ENCODE measurements around the gene ADGRB3.
"Not testable (repeated sequence)": the region's sequence is repeated elsewhere in the genome, so short reads cannot be mapped to it uniquely, and the experiment has no call there.

ADGRB3 gene

GRCh38 chr6:69232911-69233448, 597.9 kb downstream of the ADGRB3 start:
- peak; percentile 70 for DNase-seq (ENCODE audit: low spot score)

- DNase-seq (ENCODE audit: low spot score): no peak
Observed at GRCh38 chr6:69238067-69238466, 603.0 kb downstream of the ADGRB3 start.

- no peak for DNase-seq (ENCODE audit: low spot score)
Observed at GRCh38 chr6:69246983-69247382, 611.9 kb downstream of the ADGRB3 start.

- no peak for DNase-seq (ENCODE audit: low spot score)
Observed at GRCh38 chr6:69261010-69261409, 625.9 kb downstream of the ADGRB3 start.

- DNase-seq (ENCODE audit: low spot score): no peak
Observed at GRCh38 chr6:69263297-69263696, 628.2 kb downstream of the ADGRB3 start.

GRCh38 chr6:69265090-69265489, 630.0 kb downstream of the ADGRB3 start:
- no peak for DNase-seq (ENCODE audit: low spot score)

- no peak for DNase-seq (ENCODE audit: low spot score)
Observed at GRCh38 chr6:69265706-69266105, 630.6 kb downstream of the ADGRB3 start.

GRCh38 chr6:69276204-69276603, 641.1 kb downstream of the ADGRB3 start:
- DNase-seq (ENCODE audit: low spot score): no peak

GRCh38 chr6:69279805-69280204, 644.7 kb downstream of the ADGRB3 start:
- no peak for DNase-seq (ENCODE audit: low spot score)

- no peak for DNase-seq (ENCODE audit: low spot score)
Observed at GRCh38 chr6:69280858-69281257, 645.8 kb downstream of the ADGRB3 start.

GRCh38 chr6:69284176-69284730, 649.2 kb downstream of the ADGRB3 start:
- no peak for DNase-seq (ENCODE audit: low spot score)

GRCh38 chr6:69285054-69285453, 650.0 kb downstream of the ADGRB3 start:
- no peak for DNase-seq (ENCODE audit: low spot score)

- DNase-seq (ENCODE audit: low spot score): no peak
Observed at GRCh38 chr6:69286331-69286730, 651.2 kb downstream of the ADGRB3 start.

- not testable (repeated sequence) for DNase-seq (ENCODE audit: low spot score)
Observed at GRCh38 chr6:69288198-69288597, 653.1 kb downstream of the ADGRB3 start.

GRCh38 chr6:69289689-69290495, 654.8 kb downstream of the ADGRB3 start:
- DNase-seq (ENCODE audit: low spot score): peak; percentile 43

- DNase-seq (ENCODE audit: low spot score): no peak
Observed at GRCh38 chr6:69293471-69293870, 658.4 kb downstream of the ADGRB3 start.

- DNase-seq (ENCODE audit: low spot score): no peak
Observed at GRCh38 chr6:69294407-69294806, 659.3 kb downstream of the ADGRB3 start.

GRCh38 chr6:69294862-69295261, 659.8 kb downstream of the ADGRB3 start:
- DNase-seq (ENCODE audit: low spot score): no peak

- DNase-seq (ENCODE audit: low spot score): no peak
Observed at GRCh38 chr6:69303382-69303781, 668.3 kb downstream of the ADGRB3 start.

GRCh38 chr6:69305456-69305855, 670.4 kb downstream of the ADGRB3 start:
- peak; percentile 57 for DNase-seq (ENCODE audit: low spot score)

GRCh38 chr6:69308584-69308983, 673.5 kb downstream of the ADGRB3 start:
- no peak for DNase-seq (ENCODE audit: low spot score)

GRCh38 chr6:69311888-69312287, 676.8 kb downstream of the ADGRB3 start:
- DNase-seq (ENCODE audit: low spot score): no peak

- no peak for DNase-seq (ENCODE audit: low spot score)
Observed at GRCh38 chr6:69314001-69314400, 678.9 kb downstream of the ADGRB3 start.

GRCh38 chr6:69314531-69314930, 679.4 kb downstream of the ADGRB3 start:
- DNase-seq (ENCODE audit: low spot score): no peak

Measured in D341Med (cell line).